Fibroblast of skin of right biceps (primary cell): ENCODE data around the gene SORBS2.
"Not testable (repeated sequence)": the region's sequence is repeated elsewhere in the genome, so short reads cannot be mapped to it uniquely, and the experiment has no call there.

ENCODE experiments used
- DNase-seq: peaks from one replicate; pipeline ENCODE4 v3.0.0-alpha.2; 2013

The SORBS2 gene

DNA sequence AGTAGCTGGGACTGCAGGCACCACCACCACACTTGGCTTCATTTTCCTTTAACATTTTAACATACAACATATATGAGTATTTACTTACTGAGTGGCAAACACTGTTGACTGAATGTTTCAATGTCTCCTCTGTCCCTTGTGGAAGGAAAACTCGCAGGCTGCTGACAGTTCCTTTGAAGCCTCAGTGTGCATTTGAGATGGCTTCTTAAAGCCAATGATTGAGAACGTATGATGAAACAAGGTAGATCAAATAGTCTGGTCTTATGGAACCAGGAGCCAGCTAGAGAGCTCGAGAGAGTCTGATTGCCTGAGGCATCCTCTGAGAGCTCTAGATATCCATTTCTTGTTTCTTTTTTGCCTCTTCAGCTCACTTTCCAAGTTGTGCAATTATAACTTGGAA, 233.7 kb downstream of the SORBS2 start:
- DNase-seq, result no peak

DNA sequence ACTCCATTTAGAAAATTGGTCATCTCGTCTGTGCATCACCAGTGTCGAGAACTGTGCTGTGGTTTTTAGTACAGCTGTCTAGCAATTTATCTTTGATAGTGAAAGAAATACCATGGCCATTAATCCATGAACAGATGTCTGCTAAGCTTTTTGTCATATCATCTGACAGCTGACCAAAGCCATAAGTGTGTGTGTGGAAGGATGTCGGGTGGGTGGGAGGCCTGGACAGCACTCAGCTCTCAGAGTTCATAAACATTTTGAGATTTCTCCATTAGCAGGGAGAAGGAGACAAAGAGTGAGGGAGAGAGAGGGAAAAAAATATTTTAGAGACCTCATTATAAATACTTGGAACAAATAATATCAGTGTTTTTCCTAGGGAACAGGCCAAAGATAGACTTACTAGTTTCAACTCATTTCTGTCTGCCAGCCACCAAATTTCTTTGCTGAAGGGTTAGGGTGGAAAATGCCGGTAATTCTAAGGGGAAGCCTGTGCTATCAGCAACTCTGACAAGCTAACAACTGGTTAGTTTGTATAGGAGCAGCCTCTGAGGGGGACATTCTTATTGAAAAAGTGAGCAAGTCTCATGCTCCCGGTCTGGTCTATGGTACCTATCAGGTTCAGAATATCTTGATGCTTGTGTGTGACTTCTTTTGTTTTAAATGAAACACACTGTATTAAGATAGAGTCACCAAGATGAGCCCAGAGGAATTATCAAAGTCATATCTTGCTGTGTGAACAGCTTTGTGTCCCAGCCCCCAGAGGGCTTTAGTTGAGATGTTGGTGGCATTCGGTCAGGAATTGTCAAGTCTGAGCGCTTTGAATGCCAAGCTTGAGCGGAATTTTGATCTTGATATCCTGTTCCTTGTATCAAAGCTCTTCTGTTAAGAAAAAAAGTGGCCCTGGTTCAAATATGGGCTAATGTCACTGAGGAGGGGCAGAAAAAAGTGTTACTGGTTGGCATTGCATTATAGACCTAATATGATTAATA, 234.7 kb downstream of the SORBS2 start:
- DNase-seq, result no peak

DNA sequence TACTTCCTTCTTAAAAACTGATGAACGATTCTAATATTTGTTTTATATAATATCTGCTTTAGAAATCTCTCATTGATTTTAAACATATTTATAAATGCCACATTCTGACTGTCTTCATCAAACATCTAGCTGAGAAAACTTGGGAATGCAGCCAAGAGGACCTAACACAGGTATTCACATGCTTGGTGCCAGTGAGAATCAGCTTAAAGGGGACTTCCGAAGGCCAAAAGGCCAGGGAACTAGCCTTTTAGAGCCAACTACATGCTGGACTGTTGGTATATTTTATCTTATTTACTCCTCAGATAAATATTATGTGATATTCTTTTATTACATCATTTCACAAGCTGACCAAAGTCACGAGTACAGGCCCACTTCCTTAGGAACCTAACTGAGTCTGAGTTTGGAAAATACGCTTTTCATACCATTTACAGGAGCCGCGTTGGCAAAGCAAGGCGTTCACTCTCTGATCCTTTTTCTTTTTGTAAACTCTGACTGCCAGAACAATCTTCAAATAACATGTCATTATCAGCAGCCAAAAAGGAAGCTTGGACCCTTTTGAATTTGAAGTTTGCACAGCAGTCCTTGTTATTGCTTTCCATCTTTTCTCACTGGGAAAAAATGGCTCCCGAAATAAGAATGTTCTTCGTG, 235.6 kb downstream of the SORBS2 start:
- DNase-seq, result no peak

DNA sequence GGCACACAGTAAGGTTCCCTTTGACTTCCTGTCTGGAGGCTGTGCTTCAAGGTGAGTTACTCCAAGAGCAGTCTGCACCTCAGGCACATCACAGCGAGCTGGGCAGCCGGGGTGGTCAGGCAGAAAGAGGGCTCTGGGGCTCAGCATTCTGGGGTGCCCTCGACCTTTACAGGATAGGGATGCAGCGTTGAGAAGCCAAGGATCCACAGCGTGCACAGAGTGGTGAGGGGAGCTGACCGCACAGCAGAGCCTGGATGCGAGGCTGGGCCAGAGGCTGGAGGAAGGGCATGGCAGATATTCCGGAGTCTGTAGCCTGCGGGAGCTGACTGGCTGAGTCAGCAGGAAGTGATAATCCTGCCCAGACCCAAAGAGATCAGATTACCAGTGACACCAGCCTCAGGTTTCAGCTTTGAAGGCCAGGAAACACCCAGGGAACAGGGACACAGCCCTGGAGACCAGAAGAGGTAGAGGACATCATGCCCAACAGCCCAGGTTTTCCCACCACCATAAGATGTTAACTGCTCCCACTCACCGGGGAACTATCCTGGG, 238.3 kb downstream of the SORBS2 start:
- DNase-seq, result peak; percentile 85

DNA sequence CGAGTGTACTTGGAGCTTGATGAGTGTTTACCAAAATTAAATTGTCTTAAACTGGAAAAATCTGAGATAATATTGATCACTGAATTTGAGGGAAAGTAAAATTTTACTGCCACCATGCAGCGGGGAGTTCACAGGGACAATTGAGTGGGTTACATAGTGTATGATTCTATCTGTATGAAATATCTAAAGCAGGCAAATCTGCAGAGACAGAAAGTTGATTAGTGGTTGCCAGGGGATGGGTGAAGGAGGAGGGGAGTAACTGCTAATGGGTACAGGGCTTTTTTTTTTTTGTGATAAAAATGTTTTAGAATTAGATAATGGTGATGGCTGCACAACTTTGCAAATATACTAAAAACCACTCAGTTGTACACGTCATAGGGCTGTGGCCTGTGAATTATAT, 241.3 kb downstream of the SORBS2 start:
- DNase-seq, result no peak

DNA sequence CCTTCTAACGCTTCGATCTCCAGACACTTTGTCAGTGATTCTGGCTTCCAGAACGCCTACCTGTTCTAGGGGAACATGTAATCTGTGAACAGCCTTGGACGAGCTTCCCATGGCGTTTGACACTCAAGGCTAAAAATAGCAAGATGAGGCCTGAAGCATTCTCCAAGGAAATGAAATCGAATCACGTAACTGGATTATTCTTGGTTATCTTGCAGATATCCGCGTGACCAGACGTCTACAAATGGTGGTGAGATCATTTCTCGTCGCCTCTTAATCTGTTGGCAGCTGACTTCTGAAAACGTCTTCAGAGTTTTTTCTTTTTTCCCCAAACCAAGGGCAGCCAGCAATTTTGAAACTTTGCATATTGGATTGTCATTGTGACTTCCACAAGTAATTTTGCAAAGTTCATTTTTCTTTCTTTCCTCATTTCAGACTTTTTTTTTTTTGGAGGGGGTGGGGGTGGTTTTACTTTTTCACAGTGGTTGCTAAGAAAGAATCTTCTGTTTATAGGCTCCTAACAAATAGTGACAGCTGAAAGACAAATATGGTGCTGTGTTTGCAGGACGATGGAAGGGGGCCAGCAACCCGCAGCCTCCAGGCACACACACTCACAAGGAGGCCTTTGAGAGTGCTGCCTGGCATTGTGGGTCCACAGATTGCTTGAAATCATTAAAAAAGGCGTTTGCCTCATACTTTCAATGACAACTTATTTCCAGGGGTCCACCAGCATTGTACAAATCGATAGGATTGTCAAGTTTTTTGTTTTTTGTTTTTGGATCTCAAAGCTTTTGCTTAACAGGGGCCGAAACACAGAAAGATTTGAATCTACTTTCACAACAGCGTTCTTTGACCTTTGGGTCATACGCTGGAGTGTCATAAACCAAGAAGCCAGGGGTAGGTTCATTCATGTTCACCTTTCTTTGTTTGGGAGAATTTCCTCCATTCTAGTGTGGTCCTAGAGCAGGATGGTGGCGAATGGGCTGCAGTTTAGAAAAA, 244.3 kb downstream of the SORBS2 start:
- peak; percentile 43 for DNase-seq

DNA sequence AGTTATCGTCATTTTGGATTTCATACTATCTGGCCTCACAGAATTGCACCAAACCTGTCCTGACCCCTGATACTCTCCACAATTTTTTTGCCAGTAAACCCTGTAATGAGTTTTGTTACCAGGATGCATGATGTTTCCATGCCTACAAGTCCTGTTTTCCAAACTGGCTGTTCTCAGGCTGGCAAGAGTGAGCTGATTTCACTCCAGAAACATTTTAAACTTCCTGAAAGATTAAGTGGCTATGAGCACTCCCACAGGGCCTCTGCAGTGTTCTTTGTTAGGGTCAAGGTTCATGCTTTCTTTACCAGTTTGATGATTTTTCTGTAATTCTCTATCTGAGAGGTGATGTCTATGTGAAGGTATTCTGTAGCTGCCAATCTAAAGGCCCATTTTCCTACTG, 245.0 kb downstream of the SORBS2 start:
- peak; percentile 62 for DNase-seq

DNA sequence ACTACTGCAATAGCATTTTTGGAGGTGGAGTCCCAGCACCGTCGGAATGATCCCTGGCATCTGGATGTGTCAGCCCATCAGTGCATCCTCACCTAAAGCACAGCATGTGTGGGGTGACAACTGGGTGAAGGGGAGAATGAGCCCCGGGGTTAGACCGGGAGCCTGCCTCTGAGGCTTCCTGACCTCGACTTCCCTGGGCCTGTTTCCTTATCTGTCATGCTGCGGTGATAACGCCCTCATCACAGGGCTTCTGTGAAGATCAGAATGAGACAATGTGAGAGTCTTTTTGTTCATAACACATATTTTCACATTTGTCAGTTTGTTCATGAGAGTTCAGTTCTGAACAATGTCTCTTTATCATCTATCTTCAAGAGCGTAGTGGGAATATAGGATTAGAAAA, 245.6 kb downstream of the SORBS2 start:
- no peak for DNase-seq

DNA sequence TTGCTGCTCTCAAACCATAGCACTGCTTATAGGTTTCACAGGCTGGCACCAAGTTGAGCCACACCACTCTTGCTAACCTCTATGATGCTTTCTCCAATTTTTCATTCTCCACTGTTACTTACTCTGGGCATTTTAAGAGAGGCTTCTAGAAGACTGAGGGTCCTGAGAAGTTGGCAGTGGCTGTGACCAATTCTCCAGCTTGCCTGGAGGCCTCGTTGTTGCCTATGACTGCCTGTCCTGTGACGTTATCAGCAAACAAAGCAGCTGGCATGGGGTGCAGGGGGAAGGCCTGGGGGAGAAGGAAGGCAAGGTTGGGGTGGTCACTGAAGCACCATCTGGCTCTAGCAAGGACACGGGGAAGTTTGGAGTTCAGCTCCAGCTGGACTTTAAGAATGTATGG, 246.3 kb downstream of the SORBS2 start:
- DNase-seq, result no peak

DNA sequence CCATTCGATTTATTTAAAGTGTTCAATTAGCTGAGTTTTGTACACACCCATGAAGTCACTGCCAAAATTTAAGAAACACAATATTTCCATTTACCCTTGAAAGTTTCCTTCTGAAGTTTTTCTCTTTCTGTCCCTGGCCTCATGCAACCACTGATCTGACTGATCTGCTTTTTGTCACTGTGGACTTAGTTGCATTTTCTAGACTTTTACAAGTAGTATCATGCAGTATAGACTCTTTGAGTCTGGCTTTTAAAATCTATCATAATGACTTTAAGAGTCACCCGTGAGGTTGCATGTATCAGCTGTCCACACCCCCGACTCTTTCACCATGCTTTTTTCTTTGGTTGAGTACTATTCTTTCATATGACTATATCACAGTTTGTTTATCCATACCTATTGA, 247.6 kb downstream of the SORBS2 start:
- DNase-seq, result no peak

DNA sequence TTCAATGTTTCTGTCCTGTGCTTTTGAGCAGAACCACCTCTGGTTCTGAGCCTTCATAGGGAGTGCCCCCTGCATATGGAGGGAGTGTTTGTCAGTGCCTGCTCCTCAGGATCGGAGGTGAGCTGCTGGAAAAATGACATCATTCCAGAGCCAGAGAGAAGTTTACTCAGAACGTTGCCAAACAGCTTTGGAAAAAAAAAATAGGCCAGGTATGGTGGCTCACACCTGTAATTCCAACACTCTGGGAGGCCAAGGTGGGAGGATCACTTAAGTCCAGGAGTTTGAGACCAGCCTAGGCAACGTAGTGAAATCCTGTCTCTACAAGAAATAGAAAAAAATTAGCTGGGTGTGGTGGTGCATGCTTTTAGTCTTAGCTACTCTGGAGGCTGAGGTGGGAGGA, 249.5 kb downstream of the SORBS2 start:
- DNase-seq, result no peak

DNA sequence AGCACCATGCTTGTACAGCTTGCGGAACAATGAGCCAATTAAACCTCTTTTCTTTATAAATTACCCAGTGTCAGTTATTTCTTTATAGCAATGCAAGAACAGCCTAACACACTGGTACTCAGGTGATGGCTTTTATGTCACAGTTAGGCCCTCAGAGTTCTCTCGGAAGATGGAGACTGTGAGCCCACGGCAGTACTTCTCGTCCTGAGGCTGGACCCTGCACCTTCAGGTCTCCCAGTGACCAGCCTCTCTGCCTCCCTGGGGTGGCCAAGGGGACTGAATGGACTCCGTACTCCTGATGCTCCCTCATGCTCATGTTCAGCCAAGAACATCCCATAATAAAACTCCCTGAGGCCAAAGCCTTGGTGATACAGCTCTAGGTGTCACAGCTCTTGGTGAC, 251.7 kb downstream of the SORBS2 start:
- no peak for DNase-seq

DNA sequence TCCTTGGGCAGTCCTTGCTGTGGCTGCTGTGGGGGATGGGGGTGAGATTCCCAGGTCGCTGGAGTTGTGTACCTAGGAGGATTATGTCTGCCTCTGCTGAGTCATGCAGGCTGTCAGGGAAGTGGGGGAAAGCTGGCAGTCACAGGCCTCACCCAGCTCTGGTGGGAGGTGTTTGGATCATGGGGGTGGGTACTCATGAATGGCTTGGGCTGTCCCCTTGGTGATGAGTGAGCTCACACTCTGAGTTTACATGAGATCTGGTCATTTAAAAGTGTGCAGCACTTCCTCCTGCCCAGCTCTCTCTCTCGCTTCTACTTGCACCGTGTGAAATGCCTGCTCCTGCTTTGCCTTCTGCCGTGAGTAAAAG, 252.1 kb downstream of the SORBS2 start:
- peak; percentile 76 for DNase-seq

DNA sequence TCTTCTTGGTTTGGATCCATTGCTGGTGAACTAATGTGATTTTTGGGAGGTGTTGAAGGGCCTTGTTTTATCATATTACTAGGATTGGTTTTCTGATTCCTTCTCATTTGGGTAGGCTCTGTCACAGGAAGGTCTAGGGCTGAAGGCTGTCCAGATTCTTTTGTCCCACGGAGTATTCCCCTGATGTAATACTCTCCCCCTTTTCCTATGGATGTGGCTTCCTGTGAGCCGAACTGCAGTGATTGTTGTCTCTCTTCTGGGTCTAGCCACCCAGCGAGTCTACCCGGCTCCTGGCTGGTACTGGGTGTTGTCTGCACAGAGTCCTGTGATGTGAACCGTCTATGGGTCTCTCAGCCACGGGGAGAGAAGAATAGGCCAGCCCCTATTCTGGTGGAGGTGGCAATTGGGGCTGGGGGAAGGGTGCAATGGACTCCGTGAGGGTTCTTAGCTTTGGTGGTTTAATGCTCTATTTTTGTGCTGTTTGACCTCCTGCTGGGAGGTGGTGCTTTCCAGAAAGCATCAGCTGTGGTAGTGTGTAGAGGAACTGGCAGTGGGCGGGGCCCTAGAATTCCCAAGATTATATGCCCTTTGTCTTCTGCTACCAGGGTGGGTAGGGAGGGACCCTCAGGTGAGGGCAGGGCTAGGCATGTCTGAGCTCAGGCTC, 252.6 kb downstream of the SORBS2 start:
- DNase-seq, result not testable (repeated sequence)

DNA sequence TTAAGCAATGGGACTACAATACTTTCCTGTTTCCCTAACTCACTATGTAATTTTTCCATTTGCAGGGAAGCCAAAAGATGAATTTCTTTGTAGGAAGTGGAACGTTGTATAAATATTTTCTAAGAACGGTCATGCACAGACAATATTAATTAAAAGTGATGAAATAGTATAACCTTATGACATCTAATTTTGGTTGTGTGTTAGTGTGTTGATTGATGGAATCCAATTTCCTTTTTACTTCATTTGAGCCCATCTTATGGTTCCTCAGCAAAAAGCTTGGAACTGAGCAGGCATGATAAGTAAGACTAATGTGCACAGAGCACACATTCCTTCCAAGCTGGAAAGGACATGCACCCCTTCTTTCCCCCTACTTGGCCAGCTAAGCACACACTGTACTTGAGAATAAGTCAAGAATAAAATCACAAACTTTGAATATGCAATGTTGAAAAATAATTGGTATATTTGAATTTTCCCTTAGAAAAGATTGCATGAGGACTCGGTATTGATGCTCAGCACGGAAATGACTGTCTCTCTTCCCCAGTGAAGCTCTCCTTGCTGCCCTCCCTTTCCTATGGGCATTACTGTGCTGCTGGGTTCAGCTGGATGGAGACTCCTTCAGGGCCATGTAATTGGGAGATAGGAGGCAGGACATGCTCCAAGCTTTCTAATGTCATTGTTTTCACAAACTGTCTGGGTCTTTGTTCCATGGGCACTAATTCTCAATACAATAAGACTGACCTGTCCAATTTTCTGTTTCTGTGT, 257.4 kb downstream of the SORBS2 start:
- DNase-seq, result no peak

DNA sequence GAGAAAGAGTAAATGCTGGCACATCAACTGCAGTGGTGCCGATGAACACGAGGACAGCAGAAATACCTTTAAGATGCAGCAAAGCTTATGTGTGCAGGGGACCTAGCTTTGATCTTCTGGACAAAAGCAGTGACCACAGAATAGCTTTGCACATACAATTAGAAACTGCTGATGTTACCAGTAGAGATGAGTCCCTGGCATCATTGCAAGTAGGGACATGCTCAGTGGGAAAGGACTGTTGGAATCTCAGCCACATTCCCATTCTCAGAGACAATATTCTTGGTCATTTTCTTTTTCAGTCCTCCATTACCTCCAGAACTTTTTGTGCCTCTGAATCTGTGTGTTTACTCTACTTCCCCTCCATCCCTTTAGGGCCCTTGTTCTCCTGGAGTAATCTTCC, 259.7 kb downstream of the SORBS2 start:
- no peak for DNase-seq

DNA sequence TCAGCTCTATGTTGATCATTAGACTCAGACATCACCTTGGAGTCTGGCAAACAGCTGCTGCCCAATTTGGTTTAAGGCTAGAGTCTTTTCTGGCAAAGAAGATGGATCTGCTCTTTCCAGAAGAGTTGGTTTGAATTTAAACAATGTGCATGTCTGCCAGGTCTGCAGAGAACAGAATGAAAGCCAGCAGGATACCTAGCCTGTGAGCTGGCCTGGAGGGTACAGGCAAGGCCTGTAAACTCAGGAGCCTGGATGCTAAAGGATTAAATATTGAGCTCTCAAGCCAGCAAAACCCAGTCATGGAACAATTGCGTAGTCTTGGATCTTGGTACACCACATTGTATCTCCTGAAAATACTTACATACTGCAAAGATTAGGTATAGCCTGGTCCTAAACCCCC, 261.1 kb downstream of the SORBS2 start:
- DNase-seq, result no peak

DNA sequence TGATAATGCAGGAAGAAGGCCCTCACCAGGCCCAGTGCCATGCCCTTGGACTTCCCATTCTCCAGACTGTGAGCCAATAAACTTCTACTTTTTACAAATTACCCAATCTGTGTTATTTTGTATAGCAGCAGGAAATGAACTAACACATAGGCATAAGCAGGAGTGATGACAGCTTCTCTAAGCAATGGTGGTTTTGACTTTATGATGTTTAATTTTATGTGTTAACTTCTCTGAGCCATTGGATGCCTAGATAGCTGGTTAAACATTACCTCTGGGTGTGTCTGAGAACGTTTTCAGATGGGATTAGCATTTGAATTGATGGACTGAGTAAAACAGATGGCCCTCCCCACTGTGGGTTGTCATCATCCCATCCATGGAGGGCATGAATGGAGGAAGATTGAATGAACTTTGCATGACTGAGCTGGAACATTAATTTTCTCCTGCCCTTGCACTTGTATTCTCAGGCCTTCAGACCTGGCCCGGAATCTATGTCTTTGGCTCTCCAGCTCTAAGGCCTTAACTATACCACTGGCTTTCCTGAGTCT, 262.8 kb downstream of the SORBS2 start:
- DNase-seq, result no peak

DNA sequence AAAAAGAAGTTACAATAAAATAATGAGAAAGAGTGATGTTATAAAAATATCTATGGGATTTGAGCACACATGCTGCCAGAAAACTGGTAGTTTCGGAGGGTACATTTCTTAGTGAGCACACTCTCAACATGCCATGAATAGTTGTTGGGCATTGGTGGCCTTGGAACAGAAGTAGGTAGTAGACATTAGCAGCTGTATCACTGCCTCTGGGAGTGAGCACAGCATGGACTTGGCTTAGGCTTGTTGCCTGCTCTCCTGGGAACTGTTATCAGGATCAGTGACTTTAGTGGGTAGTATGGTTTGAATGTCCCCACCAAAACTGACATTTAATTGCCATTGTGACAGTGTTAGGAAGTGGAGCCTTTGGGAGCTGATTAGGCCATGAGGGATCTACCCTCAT, 263.4 kb downstream of the SORBS2 start:
- no peak for DNase-seq

DNA sequence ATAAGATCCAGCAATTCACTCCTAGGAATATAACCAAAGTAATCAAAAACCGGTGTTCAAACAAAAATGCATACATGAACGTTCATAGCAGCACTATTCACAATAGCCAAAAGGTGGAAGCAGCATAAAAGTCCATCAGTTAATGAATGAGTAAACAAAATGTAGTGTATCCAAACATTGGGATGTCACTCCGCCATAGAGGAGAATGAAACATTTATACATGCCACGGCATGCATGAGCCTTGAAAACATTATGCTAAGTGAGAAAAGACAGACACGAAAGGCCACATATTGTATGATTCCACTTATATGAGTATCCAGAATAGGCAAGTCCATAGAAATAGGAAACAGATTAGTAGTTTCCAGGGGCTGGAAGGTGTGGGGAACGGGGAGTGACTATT, 265.7 kb downstream of the SORBS2 start:
- no peak for DNase-seq

DNA sequence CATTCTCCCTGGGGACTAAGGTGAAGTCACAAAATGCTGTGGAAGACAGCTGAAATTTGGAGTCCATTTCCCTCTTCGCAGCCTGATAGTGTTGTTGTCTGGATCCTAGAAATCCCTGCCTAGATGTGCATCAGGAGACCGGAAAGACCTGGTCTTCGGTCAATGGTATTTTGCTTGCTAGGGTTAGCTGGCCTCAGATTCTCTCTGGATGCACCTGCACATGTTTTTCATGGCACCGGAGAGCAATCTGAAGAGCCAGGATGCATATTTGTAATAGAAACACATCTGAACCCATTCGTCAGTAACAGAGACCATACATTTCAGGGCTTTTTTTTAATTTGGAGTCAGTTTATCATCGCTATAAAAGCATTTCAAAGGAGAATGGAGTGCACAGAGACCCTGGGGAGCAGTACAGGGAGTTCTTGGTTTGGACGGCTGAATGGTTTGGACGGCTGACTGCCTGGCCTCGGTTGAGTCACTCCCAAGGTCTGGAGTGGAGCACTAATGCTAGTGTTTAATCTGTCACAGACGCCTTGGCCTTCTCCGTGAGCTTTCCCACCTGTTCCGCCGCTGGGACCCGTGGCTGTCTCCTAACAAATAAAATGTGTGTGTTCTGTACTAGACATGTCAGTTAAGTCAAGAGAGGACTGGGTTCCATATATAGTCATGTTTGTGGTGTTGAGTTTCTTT, 269.2 kb downstream of the SORBS2 start:
- DNase-seq, result no peak
